ENCODE results near the gene STK31.
A peak's percentile ranks its signal among the peaks of the same experiment; 100 is the strongest.
"Not testable (repeated sequence)": the region's sequence is repeated elsewhere in the genome, so short reads cannot be mapped to it uniquely, and the experiment has no call there.

STK31 gene

GRCh38 chr7:23713285-23714149, 3.5 kb downstream of the STK31 start:
- DNase-seq: peak; percentile 93

- no peak for DNase-seq
Measured at GRCh38 chr7:23714150-23714464, 4.1 kb downstream of the STK31 start.

GRCh38 chr7:23714579-23714978, 4.6 kb downstream of the STK31 start:
- DNase-seq: no peak

GRCh38 chr7:23715099-23715498, 5.1 kb downstream of the STK31 start:
- no peak for DNase-seq

- no peak for DNase-seq
Measured at GRCh38 chr7:23717788-23718187, 7.8 kb downstream of the STK31 start.

- peak; percentile 8 for DNase-seq
Measured at GRCh38 chr7:23721456-23721855, 11.4 kb downstream of the STK31 start.

- DNase-seq: not testable (repeated sequence)
Measured at GRCh38 chr7:23722587-23723216, 12.7 kb downstream of the STK31 start.

GRCh38 chr7:23724113-23724512, 14.1 kb downstream of the STK31 start:
- DNase-seq: not testable (repeated sequence)

GRCh38 chr7:23742051-23742450, 32.0 kb downstream of the STK31 start:
- DNase-seq: no peak

GRCh38 chr7:23743226-23743625, 33.2 kb downstream of the STK31 start:
- no peak for DNase-seq

- DNase-seq: no peak
Measured at GRCh38 chr7:23746629-23747028, 36.6 kb downstream of the STK31 start.

GRCh38 chr7:23751852-23752251, 41.8 kb downstream of the STK31 start:
- DNase-seq: no peak

GRCh38 chr7:23758839-23759238, 48.8 kb downstream of the STK31 start:
- DNase-seq: not testable (repeated sequence)

GRCh38 chr7:23759671-23760391, 49.8 kb downstream of the STK31 start:
- peak; percentile 74 for DNase-seq

- DNase-seq: no peak
Measured at GRCh38 chr7:23765943-23766342, 55.9 kb downstream of the STK31 start.

- DNase-seq: no peak
Measured at GRCh38 chr7:23767514-23767913, 57.5 kb downstream of the STK31 start.

- no peak for DNase-seq
Measured at GRCh38 chr7:23768022-23768421, 58.0 kb downstream of the STK31 start.

GRCh38 chr7:23779185-23779800, 69.3 kb downstream of the STK31 start:
- DNase-seq: not testable (repeated sequence)

GRCh38 chr7:23783115-23783514, 73.1 kb downstream of the STK31 start:
- DNase-seq: no peak

GRCh38 chr7:23787272-23787671, 77.3 kb downstream of the STK31 start:
- DNase-seq: no peak

- DNase-seq: no peak
Measured at GRCh38 chr7:23788843-23789242, 78.8 kb downstream of the STK31 start.

- no peak for DNase-seq
Measured at GRCh38 chr7:23791721-23792120, 81.7 kb downstream of the STK31 start.

- no peak for DNase-seq
Measured at GRCh38 chr7:23802720-23803397, 92.8 kb downstream of the STK31 start.

All from fibroblast of upper back skin (primary cell).